ENCODE data around the gene C2orf92. TPM values are rescaled to one million over a fixed set of nuclear protein-coding genes. Genes with fewer than 3 reads are reported as not detected.

C2orf92 gene
- total RNA-seq, 2 donors from 2014 or later = 21.3 to 47.1 TPM

DNA sequence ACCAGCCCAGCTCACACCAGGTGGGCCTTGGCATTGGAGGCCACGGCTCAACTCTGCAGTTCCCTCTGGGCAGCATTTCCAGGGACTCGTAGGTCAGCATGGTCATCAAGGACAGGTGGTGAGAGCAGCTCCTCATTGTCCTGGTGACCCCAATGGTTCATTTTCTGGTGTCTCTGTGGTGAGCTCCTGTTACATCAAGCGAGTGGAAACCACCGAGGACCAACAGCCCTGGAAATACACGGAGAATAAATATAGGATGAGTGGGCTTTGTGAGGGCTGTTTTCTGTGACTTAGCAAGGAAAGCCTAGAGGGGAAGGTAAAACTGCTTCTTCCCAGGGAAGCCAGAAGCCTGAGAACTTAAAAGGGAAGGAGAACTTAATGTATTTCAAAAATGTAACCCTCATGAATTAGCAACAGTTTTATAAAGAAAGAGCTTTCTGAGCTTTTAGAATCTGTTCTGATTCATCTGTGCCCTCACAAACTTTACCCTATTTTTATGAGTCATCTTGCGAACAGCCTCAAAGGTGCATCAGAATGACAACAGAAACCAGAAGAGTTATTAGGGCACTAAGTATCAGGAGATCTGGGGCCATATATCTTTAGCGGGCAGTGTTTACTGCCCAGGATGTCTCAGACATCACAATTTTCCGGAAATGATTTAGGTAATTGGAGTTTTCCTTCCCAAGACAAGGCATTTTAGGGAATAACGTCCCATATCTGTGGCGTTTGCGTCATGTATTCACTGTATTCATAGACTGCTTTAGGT is 18.7 kb downstream of the C2orf92 start:
- intact Hi-C loops (cut with DNase I) = no loop called here
- Histone ChIP-seq H3K4me3 (no peak overlapping the region), H3K27ac (no peak overlapping the region), H3K27me3 (no peaks in the 10 kb centered on the region), H3K9me3 (no peaks in the 10 kb centered on the region), H3K4me1 (no peaks in the 10 kb centered on the region), H3K36me3 (replicated peaks in 1 of 2; ENCODE audit: insufficient read depth in 1 of 2, low read depth in 2 of 2) (no peaks in the 10 kb centered on the region)
- TF ChIP-seq, protein P1, sequence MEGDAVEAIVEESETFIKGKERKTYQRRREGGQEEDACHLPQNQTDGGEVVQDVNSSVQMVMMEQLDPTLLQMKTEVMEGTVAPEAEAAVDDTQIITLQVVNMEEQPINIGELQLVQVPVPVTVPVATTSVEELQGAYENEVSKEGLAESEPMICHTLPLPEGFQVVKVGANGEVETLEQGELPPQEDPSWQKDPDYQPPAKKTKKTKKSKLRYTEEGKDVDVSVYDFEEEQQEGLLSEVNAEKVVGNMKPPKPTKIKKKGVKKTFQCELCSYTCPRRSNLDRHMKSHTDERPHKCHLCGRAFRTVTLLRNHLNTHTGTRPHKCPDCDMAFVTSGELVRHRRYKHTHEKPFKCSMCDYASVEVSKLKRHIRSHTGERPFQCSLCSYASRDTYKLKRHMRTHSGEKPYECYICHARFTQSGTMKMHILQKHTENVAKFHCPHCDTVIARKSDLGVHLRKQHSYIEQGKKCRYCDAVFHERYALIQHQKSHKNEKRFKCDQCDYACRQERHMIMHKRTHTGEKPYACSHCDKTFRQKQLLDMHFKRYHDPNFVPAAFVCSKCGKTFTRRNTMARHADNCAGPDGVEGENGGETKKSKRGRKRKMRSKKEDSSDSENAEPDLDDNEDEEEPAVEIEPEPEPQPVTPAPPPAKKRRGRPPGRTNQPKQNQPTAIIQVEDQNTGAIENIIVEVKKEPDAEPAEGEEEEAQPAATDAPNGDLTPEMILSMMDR (IDR thresholded peaks at IDR 0.05) = no peak
- no peak for TF ChIP-seq POLR2A (IDR thresholded peaks at IDR 0.05)
- DNase-seq (no peak), ATAC-seq (no peak)
- WGBS, 2 donors = 73 to 74% methylated on average over 9 to 11 of the region's 11 CpGs

DNA sequence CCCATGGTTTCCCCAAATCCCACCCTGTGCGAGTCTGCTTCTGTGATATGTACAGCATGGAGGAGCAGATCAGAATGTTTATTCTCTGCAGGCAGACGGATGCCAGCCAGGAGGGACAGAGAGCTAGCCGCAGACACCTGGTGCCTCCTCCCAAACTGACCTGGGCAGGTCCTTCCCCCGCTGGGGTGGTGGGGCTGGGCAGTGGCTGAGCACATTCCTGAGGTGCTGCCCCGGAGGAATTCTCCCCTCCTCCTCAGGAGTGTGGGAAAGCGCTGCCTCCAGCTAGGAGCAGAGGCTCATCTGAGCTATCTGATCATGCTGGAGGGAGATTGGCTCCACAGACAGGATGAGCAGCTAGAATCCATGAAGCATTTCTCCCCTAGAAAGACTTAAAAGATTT is 21.7 kb downstream of the C2orf92 start:
- DNase-seq (no peak), ATAC-seq (no peak)
- no peak overlapping the region for H3K27ac ChIP-seq
- no peaks in the 10 kb centered on the region for H3K27me3 ChIP-seq
- TF ChIP-seq, protein P1 (IDR thresholded peaks at IDR 0.05) = no peak
- TF ChIP-seq POLR2A (IDR thresholded peaks at IDR 0.05) = no peak
- H3K36me3 ChIP-seq (replicated peaks in 1 of 2; ENCODE audit: insufficient read depth in 1 of 2, low read depth in 2 of 2) = no peaks in the 10 kb centered on the region
- H3K9me3 ChIP-seq = no peaks in the 10 kb centered on the region
- H3K4me3 ChIP-seq = no peak overlapping the region
- no peaks in the 10 kb centered on the region for H3K4me1 ChIP-seq
- WGBS, 2 donors = 46 to 72% methylated on average over 5 to 6 of the region's 6 CpGs
- intact Hi-C loops (cut with DNase I) = loop anchor here (10.0 kb wide), 1 partner anchor 96 kb away; no protein-coding TSS in a partner anchor

- no peak for ATAC-seq
- no peak for TF ChIP-seq POLR2A (IDR thresholded peaks at IDR 0.05)
- TF ChIP-seq, protein P1 (IDR thresholded peaks at IDR 0.05) = no peak
- no peak overlapping the region for H3K27ac ChIP-seq
- DNase-seq = no peak
- peaks cover 4% of the 10 kb centered on the region for H3K4me1 ChIP-seq
- H3K4me3 ChIP-seq = no peak overlapping the region
- no peaks in the 10 kb centered on the region for H3K27me3 ChIP-seq
- intact Hi-C loops (cut with DNase I) = loop anchor here (10.0 kb wide), 1 partner anchor 99 kb away; no protein-coding TSS in a partner anchor
- no peaks in the 10 kb centered on the region for H3K36me3 ChIP-seq (replicated peaks in 1 of 2; ENCODE audit: insufficient read depth in 1 of 2, low read depth in 2 of 2)
- H3K9me3 ChIP-seq = no peaks in the 10 kb centered on the region
These were observed 24.0 kb downstream of the C2orf92 start for GRCh38 chr2:97693476-97693875.

- Histone ChIP-seq H3K4me1 (peaks cover 4% of the 10 kb centered on the region), H3K27me3 (no peaks in the 10 kb centered on the region), H3K27ac (no peak overlapping the region), H3K36me3 (replicated peaks in 1 of 2; ENCODE audit: insufficient read depth in 1 of 2, low read depth in 2 of 2) (no peaks in the 10 kb centered on the region), H3K4me3 (no peak overlapping the region), H3K9me3 (no peaks in the 10 kb centered on the region)
- no peak for ATAC-seq
- DNase-seq = no peak
- intact Hi-C loops (cut with DNase I) = loop anchor here (10.0 kb wide), 1 partner anchor 101 kb away; no protein-coding TSS in a partner anchor
- TF ChIP-seq, protein P1 (IDR thresholded peaks at IDR 0.05) = no peak
- no peak for TF ChIP-seq POLR2A (IDR thresholded peaks at IDR 0.05)
- 78 to 81% methylated on average over 5 of the region's 5 CpGs for WGBS, 2 donors
These were observed 26.2 kb downstream of the C2orf92 start for GRCh38 chr2:97695744-97696143.
